Glomerular visceral epithelial cell (primary cell): ENCODE measurements around the gene SYNE2.
A peak's percentile ranks its signal among the peaks of the same experiment; 100 is the strongest.
"Not testable (repeated sequence)": the region's sequence is repeated elsewhere in the genome, so short reads cannot be mapped to it uniquely, and the experiment has no call there.

ENCODE experiments used
- DNase-seq: peaks from one replicate; pipeline ENCODE4 v3.0.0-alpha.2; 2016; ENCODE audit errors: extremely low spot score

Gene SYNE2

GRCh38 chr14:64118403-64118742 is 265.6 kb downstream of the SYNE2 start:
- DNase-seq = not testable (repeated sequence)

GRCh38 chr14:64118892-64119291 is 266.1 kb downstream of the SYNE2 start:
- DNase-seq = no peak

- peak; percentile 66 for DNase-seq
These were observed 266.7 kb downstream of the SYNE2 start for GRCh38 chr14:64119500-64119899.

GRCh38 chr14:64119980-64120379 is 267.2 kb downstream of the SYNE2 start:
- DNase-seq = no peak

- DNase-seq = no peak
These were observed 270.5 kb downstream of the SYNE2 start for GRCh38 chr14:64123241-64123822.

- no peak for DNase-seq
These were observed 272.5 kb downstream of the SYNE2 start for GRCh38 chr14:64125270-64125669.

GRCh38 chr14:64126548-64126947 is 273.7 kb downstream of the SYNE2 start:
- DNase-seq = no peak

- DNase-seq = no peak
These were observed 285.0 kb downstream of the SYNE2 start for GRCh38 chr14:64137657-64138290.

GRCh38 chr14:64147126-64147790 is 294.5 kb downstream of the SYNE2 start:
- DNase-seq = no peak

GRCh38 chr14:64149921-64150320 is 297.1 kb downstream of the SYNE2 start:
- no peak for DNase-seq

GRCh38 chr14:64158608-64159007 is 305.8 kb downstream of the SYNE2 start:
- DNase-seq = no peak

GRCh38 chr14:64159588-64159987 is 306.8 kb downstream of the SYNE2 start:
- no peak for DNase-seq

GRCh38 chr14:64170181-64170580 is 317.4 kb downstream of the SYNE2 start:
- DNase-seq = no peak

- no peak for DNase-seq
These were observed 322.3 kb downstream of the SYNE2 start for GRCh38 chr14:64174922-64175782.

- no peak for DNase-seq
These were observed 323.5 kb downstream of the SYNE2 start for GRCh38 chr14:64176330-64176729.

- no peak for DNase-seq
These were observed 326.0 kb downstream of the SYNE2 start for GRCh38 chr14:64178814-64179213.

- not testable (repeated sequence) for DNase-seq
These were observed 330.1 kb downstream of the SYNE2 start for GRCh38 chr14:64182908-64183307.

- DNase-seq = no peak
These were observed 331.4 kb downstream of the SYNE2 start for GRCh38 chr14:64184103-64184729.

- DNase-seq = no peak
These were observed 332.4 kb downstream of the SYNE2 start for GRCh38 chr14:64185184-64185583.

GRCh38 chr14:64186231-64187129 is 333.7 kb downstream of the SYNE2 start:
- no peak for DNase-seq

- DNase-seq = no peak
These were observed 334.5 kb downstream of the SYNE2 start for GRCh38 chr14:64187331-64187730.
